Endothelial cell of umbilical vein (primary cell): ENCODE data around the gene PALMD. TPM values are rescaled to one million over a fixed set of nuclear protein-coding genes. Genes with fewer than 3 reads are reported as not detected.

ENCODE experiments used
- BruUV-seq: library from RNA; stranded (reverse); fragments of 400-500 nt; replicated peaks from 2 replicates; lab custom pipeline; 2021; lab: Mats Ljungman, UMichigan
- CTCF ChIA-PET: fragments of 300-600, 350-600 bp; sonication (Branson Sonifier 250); formaldehyde crosslinking; loops from one replicate; lab custom pipeline; 2021; ENCODE audit warnings: antibody characterized with exemption, inconsistent platforms; lab: Charles Lee
- POLR2A ChIA-PET: fragments of 300-600, 350-600 bp; sonication (Branson Sonifier 250); formaldehyde crosslinking; loops from one replicate; lab custom pipeline; 2021; ENCODE audit warnings: antibody characterized with exemption, inconsistent platforms; lab: Charles Lee
- DNase-seq: peaks from one replicate; pipeline ENCODE4 v3.0.0-alpha.2; 2011; ENCODE audit warnings: low read depth, low spot score
- FAIRE-seq: peaks from 2 replicates; lab custom pipeline; 2011; peaks lifted over from hg19 to GRCh38; lab: Jason Lieb, UNC
- H2AFZ ChIP-seq: 2 replicates; pipeline ENCODE4 v1.6.0; 2012; ENCODE audit warnings: low read depth, low read length, control low read depth, inconsistent platforms
- H3K27ac ChIP-seq: 2 replicates; pipeline ENCODE4 v1.5.1; 2011; ENCODE audit warnings: low read depth, mild to moderate bottlenecking, control low read depth, low read length, moderate library complexity; ENCODE audit not compliant: insufficient read depth
- H3K27me3 ChIP-seq, 2 experiments: 2 replicates each; pipeline versions ENCODE4 v1.6.0 to v1.6.1; 2011; ENCODE audit warnings: low read length in 2 of 2, mixed read lengths in 1 of 2; ENCODE audit not compliant: control insufficient read depth in 2 of 2, insufficient read depth in 2 of 2
- H3K36me3 ChIP-seq, 2 experiments: 2 replicates in 1 of 2; 3 replicates in 1 of 2; pipeline ENCODE4 v1.5.1; 2011; ENCODE audit warnings: low read length in 2 of 2, mild to moderate bottlenecking in 1 of 2, moderate library complexity in 1 of 2; ENCODE audit not compliant: control insufficient read depth in 2 of 2, insufficient read depth in 2 of 2; ENCODE audit errors: extremely low read depth in 1 of 2
- H3K4me1 ChIP-seq: 3 replicates; pipeline ENCODE4 v1.5.1; 2011; ENCODE audit warnings: mild to moderate bottlenecking, low read length; ENCODE audit not compliant: control insufficient read depth, insufficient read depth; ENCODE audit errors: extremely low read depth
- H3K4me2 ChIP-seq: 2 replicates; pipeline ENCODE4 v1.6.1; 2011; ENCODE audit warnings: low read length, control low read depth, mixed read lengths; ENCODE audit not compliant: insufficient read depth
- H3K4me3 ChIP-seq, 3 experiments: fragments of 200-600 bp in 1 of 3; sonication (generic), shearing (Covaris generic) in 1 of 3; replicated peaks in 1 of 3; 2 replicates each; pipeline ENCODE4 v1.5.1; 2011 to 2016; ENCODE audit warnings: control low read depth in 3 of 3, low read length in 3 of 3, mild to moderate bottlenecking in 2 of 3, inconsistent platforms in 1 of 3, low read depth in 1 of 3, moderate library complexity in 1 of 3; ENCODE audit not compliant: insufficient read depth in 1 of 3
- H3K79me2 ChIP-seq: 2 replicates; pipeline ENCODE4 v1.6.0; 2012; ENCODE audit warnings: low read length, inconsistent platforms; ENCODE audit not compliant: control insufficient read depth, insufficient read depth
- H3K9ac ChIP-seq: replicated peaks from 2 replicates; pipeline ENCODE3; 2011; ENCODE audit warnings: low read length, control low read depth; ENCODE audit not compliant: insufficient read depth; ENCODE audit errors: extremely low read depth
- H3K9me1 ChIP-seq: replicated peaks from 3 replicates; pipeline ENCODE4 v1.6.0; 2011; ENCODE audit warnings: mild to moderate bottlenecking, low read length; ENCODE audit not compliant: control insufficient read depth, insufficient read depth; ENCODE audit errors: extremely low read depth
- H3K9me3 ChIP-seq: replicated peaks from 2 replicates; pipeline ENCODE4 v1.5.1; 2012; ENCODE audit warnings: low read length, inconsistent platforms; ENCODE audit not compliant: control insufficient read depth, insufficient read depth
- H4K20me1 ChIP-seq: replicated peaks from 2 replicates; pipeline ENCODE3; 2011; ENCODE audit warnings: mild to moderate bottlenecking, low read length; ENCODE audit not compliant: control insufficient read depth, insufficient read depth; ENCODE audit errors: extremely low read depth
- CTCF ChIP-seq, 2 donors: IDR thresholded peaks; 1 replicate in 1 of 2; 2 replicates in 1 of 2; pipeline ENCODE4 v1.5.1; 2011; ENCODE audit warnings: low read length in 2 of 2, mild to moderate bottlenecking in 2 of 2, moderate library complexity in 2 of 2, control low read depth in 1 of 2, inconsistent platforms in 1 of 2, low read depth in 1 of 2; ENCODE audit not compliant: insufficient read depth in 1 of 2; ENCODE audit errors: extremely low read depth in 1 of 2
- EZH2 ChIP-seq: IDR thresholded peaks from 2 replicates; pipeline ENCODE4 v1.6.1; 2012; ENCODE audit warnings: borderline replicate concordance, low read depth, mild to moderate bottlenecking, moderate library complexity, low read length, inconsistent platforms; ENCODE audit not compliant: severe bottlenecking
- FOS ChIP-seq: IDR thresholded peaks from 2 replicates; pipeline ENCODE4 v1.6.1; 2011; ENCODE audit warnings: mild to moderate bottlenecking, low read length, moderate library complexity, borderline replicate concordance; ENCODE audit not compliant: insufficient read depth
- GATA2 ChIP-seq: IDR thresholded peaks from 2 replicates; pipeline ENCODE4 v1.7.0; 2011; ENCODE audit warnings: low read depth, mild to moderate bottlenecking, moderate library complexity, mixed read lengths, low read length; ENCODE audit not compliant: insufficient read length, insufficient read depth
- JUN ChIP-seq: IDR thresholded peaks from 2 replicates; pipeline ENCODE4 v1.6.1; 2011; ENCODE audit warnings: borderline replicate concordance, low read depth; ENCODE audit not compliant: insufficient read length, insufficient read depth
- MAX ChIP-seq: IDR thresholded peaks from 2 replicates; pipeline ENCODE4 v1.6.1; 2011; ENCODE audit not compliant: insufficient read depth, insufficient read length
- MYC ChIP-seq: IDR thresholded peaks from one replicate; pipeline ENCODE4 v1.6.1; 2011; ENCODE audit warnings: mild to moderate bottlenecking, low read depth, low read length
- POLR2A ChIP-seq: IDR thresholded peaks from 2 replicates; pipeline ENCODE4 v1.6.1; 2012; ENCODE audit warnings: low read depth, mild to moderate bottlenecking, control low read depth, low read length
- POLR2AphosphoS5 ChIP-seq: IDR thresholded peaks from 2 replicates; pipeline ENCODE4 v1.6.1; 2012; ENCODE audit warnings: low read depth, mild to moderate bottlenecking, control low read depth, low read length, moderate library complexity; ENCODE audit not compliant: insufficient read depth
- dilution Hi-C: fragments of 300-500 bp; cut with MboI; formaldehyde crosslinking; loops from one replicate; pipeline ENCODE4 v1.15.0; 2019; ENCODE audit warnings: low sequenced_read_pairs; ENCODE audit not compliant: extremely low pct_ligation_motif_present
- intact Hi-C: fragments of 100-400 bp; cut with micrococcal nuclease; formaldehyde crosslinking; loops from one replicate; pipeline ENCODE4 v1.10.0; 2022
- polyA plus RNA-seq, 4 experiments: library from polyadenylated mRNA; depleted of rRNA in 3 of 4; stranded (reverse) in 3 of 4; unstranded in 1 of 4; fragments of >200 nt; gene quantifications; 2 replicates each; pipeline versions ENCODE4 v1.2.1 to v1.2.3, GENCODE V29; 2011 to 2012; ENCODE audit warnings: missing spikeins in 1 of 4
- total RNA-seq: library from RNA; stranded (reverse); gene quantifications from 2 replicates; pipeline ENCODE4 v1.2.3, GENCODE V29; 2021

Gene PALMD
- total and polyA plus RNA-seq, 2 donors (not counting 3 experiments of a cell fraction or from before 2014, with no cell fraction given) = 52.6 to 137 TPM

- no peak for DNase-seq
- no peak overlapping the region for H3K4me2 ChIP-seq
- intact Hi-C loops = no loop called here
- H3K9ac ChIP-seq = no peak overlapping the region
- no TSS peak for BruUV-seq
- ChIA-PET CTCF (interaction anchor here (1.2 kb wide), 1 partner anchor 9 kb away, joined by 4 read pairs; no protein-coding TSS in a partner anchor), POLR2A (no interaction called here)
- no peaks in the 10 kb centered on the region for H3K79me2 ChIP-seq
- no peaks in the 10 kb centered on the region for H3K27me3 ChIP-seq
- no peaks in the 10 kb centered on the region for H4K20me1 ChIP-seq
- no peaks in the 10 kb centered on the region for H3K9me1 ChIP-seq
- no peaks in the 10 kb centered on the region for H3K9me3 ChIP-seq
- no peak overlapping the region for H2AFZ ChIP-seq
- H3K4me3 ChIP-seq = no peak overlapping the region
- FAIRE-seq = no peak
- no peaks in the 10 kb centered on the region for H3K36me3 ChIP-seq
- dilution Hi-C loops = no loop called here
- TF ChIP-seq POLR2AphosphoS5 (no peak), CTCF (IDR thresholded peaks at IDR 0.05; ENCODE audit: extremely low read depth in 1 of 2, insufficient read depth in 1 of 2, low read depth in 1 of 2, low read length in 2 of 2) (no peak), MAX (no peak), FOS (no peak), POLR2A (no peak), JUN (no peak), MYC (no peak), EZH2 (no peak), GATA2 (no peak)
- H3K27ac ChIP-seq = no peak overlapping the region
- no peaks in the 10 kb centered on the region for H3K4me1 ChIP-seq
These were observed 22.4 kb upstream of the PALMD start for GRCh38 chr1:99623554-99623953.
